NCI-H460 (cell line): ENCODE results near the gene PCDHGB6. TPM values are rescaled to one million over a fixed set of nuclear protein-coding genes. Genes with fewer than 3 reads are reported as not detected.
A peak's percentile ranks its signal among the peaks of the same experiment; 100 is the strongest.
"Not testable (repeated sequence)": the region's sequence is repeated elsewhere in the genome, so short reads cannot be mapped to it uniquely, and the experiment has no call there.

ENCODE experiments used
- DNase-seq: peaks from one replicate; pipeline ENCODE4 v3.0.0-alpha.2; 2016; ENCODE audit warnings: low read depth; ENCODE audit errors: extremely low read depth
- total RNA-seq: library from RNA; depleted of rRNA; stranded (reverse); fragments of >200 nt; shearing (Covaris generic); gene quantifications from 2 replicates; pipeline ENCODE4 v1.2.3, GENCODE V29; 2014

PCDHGB6 gene
- total RNA-seq, 1 experiment from 2014 or later, result 0.62 TPM

DNA sequence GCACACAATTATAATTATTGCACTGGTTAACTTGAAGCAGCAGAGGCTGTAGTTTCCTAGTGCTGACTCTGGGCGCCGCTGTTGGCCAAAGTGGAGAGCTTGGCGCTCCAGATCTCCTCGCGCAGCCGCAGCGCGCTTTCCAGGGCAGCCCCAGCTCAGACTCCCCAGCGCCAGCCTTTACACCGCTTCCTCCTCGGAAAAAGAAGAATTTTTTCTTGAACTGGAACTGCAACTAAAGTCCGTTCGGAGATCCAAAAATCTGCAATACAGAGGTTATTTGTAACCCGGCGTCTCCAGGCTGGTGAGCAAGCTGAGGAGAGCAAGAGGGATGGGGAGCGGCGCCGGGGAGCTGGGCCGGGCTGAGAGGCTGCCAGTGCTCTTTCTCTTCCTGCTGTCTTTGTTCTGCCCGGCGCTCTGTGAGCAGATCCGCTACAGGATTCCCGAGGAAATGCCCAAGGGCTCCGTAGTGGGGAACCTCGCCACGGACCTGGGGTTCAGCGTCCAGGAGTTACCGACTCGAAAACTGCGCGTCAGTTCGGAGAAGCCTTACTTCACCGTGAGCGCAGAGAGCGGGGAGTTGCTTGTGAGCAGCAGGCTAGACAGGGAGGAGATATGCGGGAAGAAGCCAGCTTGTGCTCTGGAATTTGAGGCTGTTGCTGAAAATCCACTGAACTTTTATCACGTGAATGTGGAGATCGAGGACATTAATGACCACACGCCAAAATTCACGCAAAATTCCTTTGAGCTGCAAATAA is 20.1 kb upstream of the PCDHGB6 start, which contains the start of gene PCDHGB4:
Gene PCDHGB4 (plus strand): TSS at position 142 of the 755 bp plus-strand sequence. CDS start 187 bp downstream, at position 329.
- peak; percentile 36 for DNase-seq

DNA sequence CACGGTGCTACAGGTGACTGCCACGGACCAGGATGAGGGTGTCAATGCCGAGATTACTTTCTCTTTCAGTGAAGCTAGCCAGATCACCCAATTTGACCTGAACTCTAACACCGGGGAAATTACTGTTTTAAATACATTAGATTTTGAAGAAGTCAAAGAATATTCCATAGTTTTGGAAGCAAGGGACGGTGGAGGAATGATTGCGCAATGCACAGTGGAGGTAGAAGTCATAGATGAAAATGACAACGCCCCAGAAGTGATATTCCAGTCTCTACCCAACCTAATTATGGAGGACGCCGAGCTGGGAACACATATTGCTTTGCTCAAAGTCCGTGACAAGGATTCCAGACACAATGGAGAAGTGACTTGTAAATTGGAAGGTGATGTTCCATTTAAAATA is 19.2 kb upstream of the PCDHGB6 start:
- DNase-seq, result no peak

DNA sequence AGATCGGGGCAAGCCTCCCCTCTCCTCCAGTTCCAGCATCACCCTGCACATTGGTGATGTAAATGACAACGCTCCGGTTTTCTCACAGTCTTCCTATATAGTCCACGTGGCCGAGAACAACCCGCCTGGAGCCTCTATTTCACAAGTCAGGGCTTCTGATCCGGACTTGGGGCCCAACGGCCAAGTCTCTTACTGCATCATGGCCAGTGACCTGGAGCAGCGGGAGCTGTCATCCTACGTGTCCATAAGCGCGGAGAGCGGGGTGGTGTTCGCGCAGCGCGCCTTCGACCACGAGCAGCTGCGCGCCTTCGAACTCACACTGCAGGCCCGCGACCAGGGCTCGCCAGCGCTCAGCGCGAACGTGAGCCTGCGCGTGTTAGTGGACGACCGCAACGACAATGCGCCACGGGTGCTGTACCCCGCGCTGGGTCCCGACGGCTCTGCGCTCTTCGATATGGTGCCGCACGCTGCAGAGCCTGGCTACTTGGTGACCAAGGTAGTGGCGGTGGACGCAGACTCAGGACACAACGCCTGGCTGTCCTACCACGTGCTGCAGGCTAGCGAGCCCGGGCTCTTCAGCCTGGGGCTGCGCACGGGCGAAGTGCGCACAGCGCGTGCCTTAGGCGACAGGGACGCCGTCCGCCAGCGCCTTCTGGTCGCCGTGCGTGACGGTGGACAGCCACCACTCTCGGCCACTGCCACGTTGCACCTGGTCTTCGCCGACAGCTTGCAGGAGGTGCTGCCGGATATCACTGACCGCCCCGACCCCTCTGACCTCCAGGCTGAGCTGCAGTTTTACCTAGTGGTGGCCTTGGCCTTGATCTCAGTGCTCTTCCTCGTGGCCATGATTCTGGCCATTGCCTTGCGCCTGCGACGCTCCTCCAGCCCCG is 18.4 kb upstream of the PCDHGB6 start:
- DNase-seq, result no peak

DNA sequence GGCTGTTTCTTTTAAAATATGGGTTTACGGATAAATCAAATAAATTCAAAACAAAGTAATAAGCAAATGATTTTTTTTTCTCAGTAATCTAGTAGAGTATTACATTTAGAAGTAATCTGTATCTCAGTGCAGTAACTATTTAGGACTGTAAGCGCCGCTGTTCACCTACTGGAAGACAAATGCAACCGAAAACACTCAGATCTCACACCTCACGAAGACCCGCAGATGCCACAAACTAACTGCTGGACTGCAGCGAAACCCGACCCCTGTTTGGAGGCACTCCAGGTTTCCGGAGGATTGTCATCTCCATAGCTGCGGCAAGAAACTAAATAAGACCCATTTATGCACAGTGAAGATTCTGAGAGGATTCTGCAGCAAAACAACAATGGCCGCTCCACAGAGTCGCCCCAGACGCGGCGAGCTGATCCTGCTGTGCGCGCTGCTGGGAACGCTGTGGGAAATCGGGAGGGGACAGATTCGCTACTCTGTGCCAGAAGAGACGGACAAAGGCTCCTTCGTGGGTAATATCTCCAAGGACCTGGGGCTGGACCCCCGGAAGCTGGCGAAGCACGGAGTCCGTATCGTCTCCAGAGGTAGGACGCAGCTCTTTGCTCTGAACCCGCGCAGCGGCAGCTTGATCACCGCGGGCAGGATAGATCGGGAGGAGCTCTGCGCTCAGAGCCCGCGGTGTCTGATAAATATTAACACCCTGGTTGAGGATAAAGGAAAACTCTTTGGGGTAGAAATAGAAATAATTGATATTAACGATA is 15.2 kb upstream of the PCDHGB6 start, which contains the start of gene PCDHGA8:
Gene PCDHGA8 (plus strand): TSS at position 205 of the 770 bp plus-strand sequence. CDS start 181 bp downstream, at position 386.
- DNase-seq, result no peak

DNA sequence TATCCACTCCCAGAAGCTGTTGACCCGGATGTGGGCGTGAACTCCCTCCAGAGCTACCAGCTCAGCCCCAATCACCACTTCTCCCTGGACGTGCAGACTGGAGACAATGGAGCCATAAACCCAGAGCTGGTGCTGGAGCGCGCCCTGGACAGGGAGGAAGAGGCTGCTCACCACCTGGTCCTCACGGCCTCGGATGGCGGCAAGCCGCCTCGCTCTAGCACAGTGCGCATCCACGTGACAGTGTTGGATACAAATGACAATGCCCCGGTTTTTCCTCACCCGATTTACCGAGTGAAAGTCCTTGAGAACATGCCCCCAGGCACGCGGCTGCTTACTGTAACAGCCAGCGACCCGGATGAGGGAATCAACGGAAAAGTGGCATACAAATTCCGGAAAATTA is 14.6 kb upstream of the PCDHGB6 start:
- no peak for DNase-seq

DNA sequence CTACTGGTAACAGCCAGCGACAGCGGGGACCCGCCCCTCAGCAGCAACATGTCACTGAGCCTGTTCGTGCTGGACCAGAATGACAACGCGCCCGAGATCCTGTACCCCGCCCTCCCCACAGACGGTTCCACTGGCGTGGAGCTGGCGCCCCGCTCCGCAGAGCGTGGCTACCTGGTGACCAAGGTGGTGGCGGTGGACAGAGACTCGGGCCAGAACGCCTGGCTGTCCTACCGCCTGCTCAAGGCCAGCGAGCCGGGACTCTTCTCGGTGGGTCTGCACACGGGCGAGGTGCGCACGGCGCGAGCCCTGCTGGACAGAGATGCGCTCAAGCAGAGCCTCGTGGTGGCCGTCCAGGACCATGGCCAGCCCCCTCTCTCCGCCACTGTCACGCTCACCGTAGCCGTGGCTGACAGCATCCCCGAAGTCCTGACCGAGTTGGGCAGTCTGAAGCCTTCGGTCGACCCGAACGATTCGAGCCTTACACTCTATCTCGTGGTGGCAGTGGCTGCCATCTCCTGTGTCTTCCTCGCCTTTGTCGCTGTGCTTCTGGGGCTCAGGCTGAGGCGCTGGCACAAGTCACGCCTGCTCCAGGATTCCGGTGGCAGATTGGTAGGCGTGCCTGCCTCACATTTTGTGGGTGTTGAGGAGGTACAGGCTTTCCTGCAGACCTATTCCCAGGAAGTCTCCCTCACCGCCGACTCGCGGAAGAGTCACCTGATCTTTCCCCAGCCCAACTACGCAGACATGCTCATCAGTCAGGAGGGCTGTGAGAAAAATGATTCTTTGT is 13.2 kb upstream of the PCDHGB6 start:
- not testable (repeated sequence) for DNase-seq

DNA sequence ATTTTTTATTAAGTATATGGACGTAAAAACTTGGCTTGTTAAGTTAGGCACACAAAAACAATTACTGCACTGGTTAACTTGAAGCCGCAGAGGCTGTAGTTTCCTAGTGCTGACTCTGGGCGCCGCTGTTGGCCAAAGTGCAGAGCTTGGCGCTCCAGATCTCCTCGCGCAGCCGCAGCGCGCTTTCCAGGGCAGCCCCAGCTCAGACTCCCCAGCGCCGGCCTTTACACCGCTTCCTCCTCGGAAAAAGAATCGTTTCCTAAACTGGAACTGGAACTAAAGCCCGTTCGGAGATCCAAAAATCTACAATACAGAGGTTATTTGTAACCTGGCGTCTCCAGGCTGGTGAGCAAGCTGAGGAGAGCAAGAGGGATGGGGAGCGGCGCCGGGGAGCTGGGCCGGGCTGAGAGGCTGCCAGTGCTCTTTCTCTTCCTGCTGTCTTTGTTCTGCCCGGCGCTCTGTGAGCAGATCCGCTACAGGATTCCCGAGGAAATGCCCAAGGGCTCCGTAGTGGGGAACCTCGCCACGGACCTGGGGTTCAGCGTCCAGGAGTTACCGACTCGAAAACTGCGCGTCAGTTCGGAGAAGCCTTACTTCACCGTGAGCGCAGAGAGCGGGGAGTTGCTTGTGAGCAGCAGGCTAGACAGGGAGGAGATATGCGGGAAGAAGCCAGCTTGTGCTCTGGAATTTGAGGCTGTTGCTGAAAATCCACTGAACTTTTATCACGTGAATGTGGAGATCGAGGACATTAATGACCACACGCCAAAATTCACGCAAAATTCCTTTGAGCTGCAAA is 9.9 kb upstream of the PCDHGB6 start, which contains the start of gene PCDHGB5:
Gene PCDHGB5 (plus strand): TSS at position 192 of the 796 bp plus-strand sequence. CDS start 181 bp downstream, at position 373.
- DNase-seq, result not testable (repeated sequence)

DNA sequence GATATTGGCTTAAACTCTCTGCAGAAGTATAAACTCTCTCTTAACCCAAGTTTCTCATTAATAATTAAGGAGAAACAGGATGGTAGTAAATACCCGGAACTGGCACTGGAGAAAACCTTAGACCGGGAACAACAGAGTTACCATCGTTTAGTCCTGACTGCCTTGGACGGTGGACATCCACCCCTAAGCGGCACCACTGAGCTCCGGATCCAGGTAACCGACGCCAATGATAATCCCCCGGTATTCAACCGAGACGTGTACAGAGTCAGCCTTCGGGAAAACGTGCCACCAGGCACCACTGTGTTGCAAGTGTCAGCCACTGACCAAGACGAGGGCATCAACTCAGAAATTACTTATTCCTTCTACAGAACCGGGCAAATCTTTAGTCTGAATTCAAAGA is 9.2 kb upstream of the PCDHGB6 start:
- DNase-seq, result no peak

DNA sequence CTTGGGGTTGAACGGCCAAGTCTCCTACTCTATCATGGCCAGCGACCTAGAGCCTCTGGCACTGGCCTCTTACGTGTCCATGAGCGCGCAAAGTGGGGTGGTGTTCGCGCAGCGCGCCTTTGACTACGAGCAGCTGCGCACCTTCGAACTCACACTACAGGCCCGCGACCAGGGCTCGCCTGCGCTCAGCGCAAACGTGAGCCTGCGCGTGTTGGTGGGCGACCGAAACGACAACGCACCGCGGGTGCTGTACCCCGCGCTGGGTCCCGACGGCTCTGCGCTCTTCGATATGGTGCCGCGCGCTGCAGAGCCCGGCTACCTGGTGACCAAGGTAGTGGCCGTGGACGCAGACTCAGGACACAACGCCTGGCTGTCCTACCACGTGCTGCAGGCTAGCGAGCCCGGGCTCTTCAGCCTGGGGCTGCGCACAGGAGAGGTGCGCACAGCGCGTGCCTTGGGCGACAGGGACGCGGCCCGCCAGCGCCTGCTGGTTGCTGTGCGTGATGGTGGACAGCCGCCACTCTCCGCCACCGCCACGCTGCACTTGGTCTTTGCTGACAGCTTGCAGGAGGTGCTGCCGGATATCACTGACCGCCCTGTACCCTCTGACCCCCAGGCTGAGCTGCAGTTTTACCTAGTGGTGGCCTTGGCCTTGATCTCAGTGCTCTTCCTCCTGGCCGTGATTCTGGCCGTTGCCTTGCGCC is 8.1 kb upstream of the PCDHGB6 start:
- DNase-seq, result no peak

DNA sequence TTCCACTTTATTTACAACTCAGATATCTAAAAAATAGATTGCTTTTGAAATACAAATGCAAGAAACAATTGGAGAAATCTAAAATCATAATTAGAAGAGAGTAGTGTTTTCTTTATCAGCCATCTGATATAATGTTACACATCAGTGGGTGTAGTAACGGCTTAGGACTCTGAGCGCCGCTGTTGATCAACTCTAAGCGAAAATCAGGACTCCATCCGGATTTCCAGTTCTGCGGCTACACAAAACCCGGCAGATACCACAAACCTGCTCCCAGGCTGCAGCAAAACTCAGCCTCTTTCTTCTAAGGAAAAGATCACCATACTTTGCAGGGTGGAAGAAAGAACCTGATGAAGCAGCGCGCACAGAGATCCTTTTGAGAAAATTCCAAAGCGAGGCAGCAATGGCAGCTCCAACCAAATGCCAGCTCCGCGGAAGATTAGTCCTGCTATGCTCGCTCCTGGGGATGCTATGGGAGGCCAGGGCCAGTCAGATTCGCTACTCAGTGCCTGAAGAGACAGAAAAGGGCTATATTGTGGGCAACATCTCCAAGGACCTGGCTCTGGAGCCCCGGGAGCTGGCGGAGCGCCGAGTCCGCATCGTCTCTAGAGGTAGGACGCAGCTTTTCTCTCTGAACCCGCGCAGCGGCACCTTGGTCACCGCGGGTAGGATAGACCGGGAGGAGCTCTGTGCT is 5.1 kb upstream of the PCDHGB6 start, which contains the start of gene PCDHGA9:
Gene PCDHGA9 (plus strand): TSS at position 226 of the 691 bp plus-strand sequence. CDS start 175 bp downstream, at position 401.
- peak; percentile 33 for DNase-seq

DNA sequence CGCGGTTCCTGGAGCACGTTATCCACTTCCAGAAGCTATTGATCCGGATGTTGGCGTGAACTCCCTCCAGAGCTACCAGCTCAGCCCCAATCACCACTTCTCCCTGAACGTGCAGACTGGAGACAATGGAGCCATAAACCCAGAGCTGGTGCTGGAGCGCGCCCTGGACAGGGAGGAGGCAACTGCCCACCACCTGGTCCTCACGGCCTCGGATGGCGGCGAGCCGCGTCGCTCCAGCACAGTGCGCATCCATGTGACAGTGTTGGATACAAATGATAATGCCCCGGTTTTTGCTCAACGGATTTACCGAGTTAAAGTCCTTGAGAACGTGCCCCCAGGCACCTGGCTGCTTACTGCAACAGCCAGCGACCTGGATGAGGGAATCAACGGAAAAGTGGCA is 4.4 kb upstream of the PCDHGB6 start:
- DNase-seq, result no peak

DNA sequence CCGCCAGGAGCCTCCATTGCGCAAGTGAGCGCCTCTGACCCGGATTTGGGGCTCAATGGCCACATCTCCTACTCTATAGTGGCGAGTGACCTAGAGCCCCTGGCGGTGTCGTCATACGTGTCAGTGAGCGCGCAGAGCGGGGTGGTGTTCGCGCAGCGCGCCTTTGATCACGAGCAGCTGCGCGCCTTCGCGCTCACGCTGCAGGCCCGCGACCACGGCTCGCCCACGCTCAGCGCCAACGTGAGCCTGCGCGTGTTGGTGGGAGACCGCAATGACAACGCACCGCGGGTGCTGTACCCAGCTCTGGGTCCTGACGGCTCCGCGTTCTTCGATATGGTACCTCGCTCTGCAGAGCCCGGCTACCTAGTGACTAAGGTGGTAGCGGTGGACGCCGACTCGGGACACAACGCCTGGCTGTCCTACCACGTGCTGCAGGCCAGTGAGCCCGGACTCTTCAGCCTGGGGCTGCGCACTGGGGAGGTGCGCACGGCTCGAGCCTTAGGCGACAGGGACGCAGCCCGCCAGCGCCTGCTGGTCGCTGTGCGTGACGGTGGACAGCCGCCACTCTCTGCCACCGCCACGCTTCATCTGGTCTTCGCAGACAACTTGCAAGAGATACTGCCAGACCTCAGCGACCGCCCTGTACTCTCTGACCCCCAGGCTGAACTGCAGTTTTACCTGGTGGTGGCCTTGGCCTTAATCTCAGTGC is 1.9 kb downstream of the PCDHGB6 start:
- DNase-seq, result no peak

DNA sequence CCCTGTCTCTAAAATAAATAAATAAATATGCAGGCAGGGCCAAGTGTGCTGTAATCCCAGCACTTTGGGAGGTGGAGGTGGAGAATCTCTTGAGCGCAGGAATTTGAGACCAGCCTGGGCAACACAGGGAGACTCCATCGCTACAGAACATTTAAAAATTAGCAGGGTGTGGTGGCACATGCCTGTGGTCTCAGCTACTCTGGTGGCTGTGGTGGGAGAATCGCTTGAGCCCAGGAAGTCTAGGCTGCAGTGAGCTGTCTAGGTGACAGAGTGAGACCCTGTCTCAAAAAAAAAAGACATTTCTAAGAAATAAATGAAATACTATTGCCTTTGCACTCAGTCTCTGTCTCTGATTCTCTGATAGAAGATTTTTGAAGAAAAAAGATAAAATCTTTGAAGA is 3.8 kb downstream of the PCDHGB6 start:
- DNase-seq, result no peak

DNA sequence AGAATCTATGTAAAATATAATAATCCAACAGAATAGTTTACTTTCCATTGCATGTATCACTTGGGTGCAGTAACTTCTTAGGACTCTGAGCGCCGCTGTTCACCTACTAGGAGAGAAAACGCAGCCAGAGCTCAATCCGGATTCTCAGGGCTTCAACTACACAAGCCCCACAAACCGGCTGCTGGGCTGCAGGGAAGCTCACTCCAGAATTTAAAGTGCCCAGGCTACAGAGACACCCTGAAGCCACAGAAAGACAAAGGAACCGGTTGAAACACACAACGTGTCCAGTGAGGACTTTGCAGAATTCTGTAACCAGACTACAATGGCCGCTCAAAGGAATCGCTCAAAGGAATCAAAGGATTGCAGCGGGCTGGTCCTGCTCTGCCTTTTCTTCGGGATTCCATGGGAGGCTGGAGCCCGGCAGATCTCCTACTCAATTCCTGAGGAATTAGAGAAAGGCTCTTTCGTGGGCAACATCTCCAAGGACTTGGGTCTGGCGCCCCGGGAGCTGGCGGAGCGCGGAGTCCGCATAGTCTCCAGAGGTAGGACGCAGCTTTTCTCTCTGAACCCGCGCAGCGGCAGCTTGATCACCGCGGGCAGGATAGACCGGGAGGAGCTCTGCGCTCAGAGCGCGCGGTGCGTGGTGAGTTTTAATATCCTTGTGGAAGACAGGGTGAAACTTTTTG is 5.2 kb downstream of the PCDHGB6 start, which contains the start of gene PCDHGA10:
Gene PCDHGA10 (plus strand): TSS at position 134 of the 686 bp plus-strand sequence. CDS start 189 bp downstream, at position 323.
- DNase-seq, result peak; percentile 82

DNA sequence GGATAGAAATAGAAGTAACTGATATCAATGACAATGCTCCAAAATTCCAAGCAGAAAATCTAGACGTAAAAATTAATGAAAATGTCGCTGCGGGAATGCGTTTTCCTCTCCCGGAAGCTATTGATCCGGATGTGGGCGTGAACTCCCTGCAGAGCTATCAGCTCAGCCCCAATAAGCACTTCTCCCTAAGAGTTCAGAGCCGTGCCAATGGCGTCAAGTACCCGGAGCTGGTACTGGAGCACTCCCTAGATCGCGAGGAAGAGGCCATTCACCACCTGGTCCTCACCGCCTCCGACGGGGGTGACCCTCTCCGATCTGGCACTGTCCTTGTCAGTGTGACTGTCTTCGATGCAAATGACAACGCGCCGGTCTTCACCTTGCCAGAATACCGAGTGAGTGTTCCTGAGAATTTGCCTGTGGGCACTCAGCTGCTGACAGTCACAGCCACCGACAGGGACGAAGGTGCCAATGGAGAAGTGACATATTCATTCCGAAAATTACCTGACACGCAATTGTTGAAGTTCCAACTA is 5.8 kb downstream of the PCDHGB6 start:
- no peak for DNase-seq
